HG02884 (cell line): Measurements from ENCODE around the gene CNOT3.
"Not testable (repeated sequence)": the region's sequence is repeated elsewhere in the genome, so short reads cannot be mapped to it uniquely, and the experiment has no call there.

Experiments
- ATAC-seq: cut with Tn5 transposase; IDR thresholded peaks from one replicate; pipeline ENCODE4 v1.9.1; 2021; ENCODE audit warnings: mild to moderate bottlenecking, moderate library complexity; ENCODE audit not compliant: unreplicated experiment

Gene CNOT3

DNA sequence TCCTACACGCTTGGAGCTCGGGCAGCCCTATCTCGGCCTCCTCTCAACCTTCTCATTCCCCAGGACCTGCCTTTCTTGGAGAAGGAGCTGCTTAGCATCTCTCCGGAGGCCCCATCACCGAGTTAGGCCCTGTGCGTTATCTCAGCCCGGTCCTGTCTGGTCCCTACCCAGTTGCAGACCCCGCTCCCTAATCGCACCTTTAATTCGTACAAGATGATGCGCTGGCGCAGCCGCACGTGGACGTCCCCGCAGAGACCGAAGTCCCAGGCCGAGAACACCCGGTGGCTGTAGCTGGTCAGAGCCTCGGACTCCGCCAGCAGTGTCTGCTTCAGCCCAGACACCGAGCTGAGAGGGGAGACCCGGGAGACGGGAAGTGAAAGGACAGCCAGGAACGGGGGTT, 27.7 kb downstream of the CNOT3 start:
- ATAC-seq: no peak

DNA sequence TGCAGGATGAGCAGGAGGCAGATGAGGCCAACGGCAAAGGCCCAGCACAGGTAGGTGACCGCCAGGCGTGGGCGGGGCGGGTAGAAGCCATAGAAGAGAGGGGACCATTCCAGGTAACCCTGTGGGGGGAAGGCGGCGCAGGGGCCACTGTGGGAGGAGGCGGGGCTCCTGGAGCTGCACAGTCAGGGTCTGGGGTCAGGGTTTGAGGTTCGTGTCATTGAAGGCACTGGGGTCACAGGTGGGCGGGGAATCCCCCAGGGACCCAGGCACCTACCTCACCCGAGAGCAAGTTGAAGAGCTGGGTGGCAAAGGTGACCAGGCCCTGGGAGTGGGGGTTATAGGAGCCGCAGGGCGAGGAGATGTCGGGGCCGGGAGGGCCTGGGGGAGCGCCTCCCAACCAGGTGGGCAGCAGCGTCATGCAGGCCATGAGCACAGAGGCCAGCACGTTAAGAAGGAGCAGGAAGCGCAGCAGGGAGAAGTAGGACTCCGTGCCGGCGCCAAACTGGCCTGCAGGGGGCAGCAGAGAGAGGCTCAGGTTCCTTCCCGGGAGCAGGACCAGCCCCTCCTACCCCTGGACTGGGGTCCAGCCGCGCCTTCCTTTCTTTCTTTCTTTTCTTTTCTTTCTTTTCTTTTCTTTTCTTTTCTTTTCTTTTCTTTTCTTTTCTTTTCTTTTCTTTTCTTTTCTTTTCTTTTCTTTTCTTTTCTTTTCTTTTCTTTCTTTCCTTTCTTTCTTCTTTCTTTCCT, 30.8 kb downstream of the CNOT3 start:
- no peak for ATAC-seq

DNA sequence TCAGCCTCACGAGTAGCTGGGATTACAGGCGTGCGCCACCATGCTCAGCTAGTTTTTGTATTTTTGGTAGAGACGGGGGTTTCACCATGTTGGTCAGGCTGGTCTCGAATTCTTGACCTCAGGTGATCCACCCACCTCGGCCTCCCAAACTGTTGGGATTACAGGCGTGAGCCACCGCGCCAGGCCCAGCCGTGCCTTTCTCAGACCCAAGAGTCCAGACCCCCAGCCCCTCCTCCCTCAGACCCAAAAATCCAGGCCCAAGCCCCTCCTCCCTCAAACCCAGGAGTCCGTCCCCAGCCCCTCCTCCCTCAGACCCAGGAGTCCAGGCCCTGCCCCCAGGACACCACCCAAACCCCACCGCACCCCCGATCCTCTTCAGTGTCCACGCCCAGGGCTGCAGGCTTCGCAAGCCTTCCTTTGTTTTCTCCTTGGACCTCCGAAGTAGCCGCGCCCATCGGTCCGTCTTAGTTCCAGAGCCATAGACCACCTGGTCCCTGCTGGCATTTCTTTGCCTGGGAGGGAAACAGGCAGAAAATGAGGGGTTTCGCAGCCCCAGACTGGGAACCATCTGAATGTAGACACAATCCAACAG, 31.7 kb downstream of the CNOT3 start:
- no peak for ATAC-seq

DNA sequence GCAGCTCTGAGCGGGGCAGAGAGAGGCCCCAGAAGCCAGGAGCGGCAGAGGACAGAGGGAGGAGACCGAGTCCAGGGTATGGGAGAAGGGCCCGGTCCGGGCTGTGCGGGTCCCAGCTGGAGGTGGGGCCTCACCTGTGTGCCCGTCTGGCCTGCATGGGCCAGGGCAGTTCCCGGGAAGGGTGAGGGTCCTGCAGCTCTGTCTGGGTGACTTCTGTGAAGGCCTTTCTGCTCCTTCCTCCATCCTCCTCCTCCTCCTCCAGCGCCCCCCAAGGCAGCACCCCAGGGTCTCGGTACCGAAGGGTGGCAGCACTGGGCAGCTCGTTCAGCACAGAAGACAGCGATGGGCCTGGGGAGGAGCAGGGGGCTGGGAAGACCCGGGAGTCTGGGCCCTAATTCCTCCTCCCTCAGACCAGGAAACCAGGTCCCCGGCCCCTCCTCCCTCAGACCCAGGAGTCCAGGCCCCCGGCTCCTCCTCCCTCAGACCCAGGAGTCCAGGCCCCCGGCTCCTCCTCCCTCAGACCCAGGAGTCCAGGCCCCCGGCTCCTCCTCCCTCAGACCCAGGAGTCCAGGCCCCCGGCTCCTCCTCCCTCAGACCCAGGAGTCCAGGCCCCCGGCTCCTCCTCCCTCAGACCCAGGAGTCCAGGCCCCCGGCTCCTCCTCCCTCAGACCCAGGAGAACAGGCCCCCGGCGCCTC, 34.3 kb downstream of the CNOT3 start:
- ATAC-seq: not testable (repeated sequence)

DNA sequence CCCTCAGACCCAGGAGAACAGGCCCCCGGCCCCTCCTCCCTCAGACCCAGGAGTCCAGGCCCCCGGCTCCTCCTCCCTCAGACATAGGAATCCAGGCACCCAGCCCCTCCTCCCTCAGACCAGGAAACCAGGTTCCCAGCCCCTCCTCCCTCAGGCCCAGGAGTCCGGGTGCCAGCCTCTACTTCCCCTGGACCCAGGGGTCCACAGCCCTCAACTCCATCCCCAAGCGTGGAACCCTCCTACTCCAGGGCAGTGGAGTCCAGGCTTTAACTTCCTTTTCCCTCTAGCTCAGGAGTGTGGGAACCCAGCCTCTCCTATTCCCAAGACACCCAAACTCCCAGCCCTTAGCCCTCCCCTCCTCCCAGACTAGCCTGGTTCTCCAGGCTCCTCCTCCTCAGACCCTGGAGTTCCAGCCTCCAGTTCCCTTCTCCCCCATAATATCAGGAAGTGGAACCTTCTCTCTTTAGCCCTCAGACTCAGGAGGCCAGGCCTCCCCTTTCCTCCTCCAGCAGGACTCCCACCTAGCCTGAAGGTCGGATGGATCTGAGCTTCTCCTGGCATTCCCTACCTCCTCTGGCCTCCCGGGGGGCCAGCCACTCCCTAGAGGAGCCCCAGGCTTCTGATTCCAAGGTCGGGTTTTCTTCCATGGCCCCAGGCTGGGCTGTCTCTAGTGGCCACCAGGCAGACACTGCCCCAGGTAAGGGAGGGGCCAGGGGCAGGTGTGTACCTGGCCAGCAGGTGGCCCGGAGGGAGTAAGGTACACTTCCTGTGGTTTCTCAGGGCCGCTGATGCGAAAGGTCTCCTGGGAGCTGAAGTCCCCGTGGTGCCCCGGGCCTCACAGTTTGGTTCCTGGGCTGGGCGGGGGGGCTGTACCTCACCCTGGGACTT, 35.2 kb downstream of the CNOT3 start, which contains the start of gene TMC4:
Gene TMC4 (minus strand): TSS at position 690 of the 888 bp plus-strand sequence. CDS start 43 bp downstream, at position 647.
- no peak for ATAC-seq

- ATAC-seq: no peak
Measured at GRCh38 chr19:54173359-54173699, 35.8 kb downstream of the CNOT3 start.

- no peak for ATAC-seq
Measured at GRCh38 chr19:54173951-54174834, 36.6 kb downstream of the CNOT3 start.

DNA sequence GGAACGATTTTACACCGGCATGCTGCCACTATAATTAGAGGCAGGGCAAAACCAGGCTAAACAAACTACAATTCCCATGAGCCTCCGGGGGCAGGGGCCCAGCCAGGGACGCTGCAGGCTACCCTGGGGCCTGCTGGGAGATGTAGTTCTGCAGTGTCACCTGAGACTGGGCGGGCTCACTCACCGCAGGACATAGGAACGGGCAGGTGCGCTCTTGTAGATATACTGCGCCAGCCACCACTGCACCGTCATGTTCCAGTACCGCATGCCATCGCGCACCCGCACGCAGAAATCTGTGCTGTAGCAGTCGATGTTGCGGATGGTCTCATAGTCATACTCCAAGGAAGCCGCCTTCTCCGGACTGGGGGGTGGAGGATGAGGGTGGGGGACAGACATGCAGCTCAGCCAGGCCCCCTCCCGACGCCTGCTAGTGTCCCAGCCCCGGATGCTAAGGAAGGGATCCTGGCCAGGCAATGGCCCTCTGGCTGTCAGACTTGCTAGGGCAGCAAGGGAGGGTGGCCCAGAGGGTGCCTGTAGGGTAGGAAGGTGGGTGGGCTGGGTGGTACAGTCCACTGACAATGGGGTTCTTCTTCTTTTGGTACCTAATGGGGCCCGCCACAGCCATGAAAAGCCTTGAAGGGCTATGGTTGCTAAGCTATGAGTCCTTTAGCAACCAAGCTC, 41.2 kb downstream of the CNOT3 start:
- ATAC-seq: no peak

DNA sequence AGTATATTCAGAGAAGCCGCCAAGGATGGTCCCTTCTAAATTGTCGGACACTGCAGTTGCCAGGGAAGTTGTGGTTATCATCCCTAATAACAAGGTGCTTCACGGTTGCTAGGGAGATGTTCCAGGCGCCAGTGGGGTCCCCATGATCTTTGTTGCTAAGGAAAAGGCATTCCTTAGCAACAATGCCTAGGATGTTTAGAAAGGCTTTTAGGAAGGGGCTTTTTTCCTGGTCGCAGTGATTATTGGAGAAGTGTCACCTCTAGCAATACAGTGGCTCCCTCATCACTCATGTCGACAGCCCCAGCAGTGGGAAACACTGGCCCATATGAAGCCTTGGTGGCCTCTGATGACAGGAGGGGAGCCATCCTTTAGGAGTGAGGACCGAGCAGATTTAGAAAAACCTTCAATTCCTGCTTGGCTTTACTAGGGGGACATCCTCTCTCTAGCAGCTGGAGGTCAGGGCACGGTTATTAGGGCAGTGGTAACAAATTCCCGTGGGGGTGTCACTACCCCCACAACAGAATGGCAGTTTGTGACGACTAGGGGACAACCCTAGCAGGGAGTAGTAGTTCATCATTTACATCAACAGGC, 41.8 kb downstream of the CNOT3 start:
- no peak for ATAC-seq

DNA sequence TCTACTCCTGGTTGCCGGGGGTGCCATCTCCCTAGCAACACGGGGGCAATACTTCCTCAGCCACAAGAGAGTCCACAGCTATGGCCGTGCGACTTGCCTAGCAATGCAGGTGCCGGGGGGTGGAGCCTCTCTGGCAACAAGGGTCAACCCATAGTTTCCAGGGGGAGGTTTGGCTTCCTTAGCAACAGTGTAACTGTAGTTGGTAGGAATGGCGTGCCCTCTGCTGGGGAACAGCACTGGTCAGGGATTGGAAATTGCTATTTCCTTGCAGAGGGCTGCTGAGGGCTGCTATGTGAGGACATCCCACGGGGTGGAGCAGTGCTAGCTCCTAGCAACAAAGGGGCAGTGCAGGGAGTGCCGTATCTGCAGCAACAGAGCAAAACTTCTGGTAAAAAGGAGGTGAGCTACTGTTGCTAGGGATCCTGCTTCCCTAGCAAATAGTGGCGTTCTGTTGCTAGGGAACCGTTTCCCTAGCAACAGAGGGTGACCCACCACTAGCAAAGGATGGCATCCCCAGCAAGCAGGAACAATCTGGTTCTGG, 42.4 kb downstream of the CNOT3 start:
- ATAC-seq: no peak

DNA sequence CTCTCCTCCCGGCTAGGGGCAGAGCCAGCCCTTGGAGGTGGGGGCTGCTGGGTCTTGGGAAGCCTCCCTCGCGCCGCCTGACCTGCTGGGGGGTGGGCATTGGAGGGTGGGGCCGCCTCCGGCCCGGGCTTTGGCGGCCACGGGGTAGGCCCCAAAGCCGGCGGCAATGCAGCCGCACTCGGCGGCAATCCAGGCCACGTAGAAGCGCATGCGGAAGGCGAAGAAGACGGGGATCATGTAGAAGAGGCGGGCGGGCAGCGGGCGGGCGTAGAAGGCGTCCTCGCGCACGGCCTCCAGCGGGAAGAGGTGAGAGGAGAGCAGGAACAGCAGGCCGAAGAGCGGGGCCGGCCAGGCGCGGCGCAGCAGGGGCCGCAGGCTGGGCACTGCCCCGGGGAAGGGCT, 43.1 kb downstream of the CNOT3 start:
- no peak for ATAC-seq

DNA sequence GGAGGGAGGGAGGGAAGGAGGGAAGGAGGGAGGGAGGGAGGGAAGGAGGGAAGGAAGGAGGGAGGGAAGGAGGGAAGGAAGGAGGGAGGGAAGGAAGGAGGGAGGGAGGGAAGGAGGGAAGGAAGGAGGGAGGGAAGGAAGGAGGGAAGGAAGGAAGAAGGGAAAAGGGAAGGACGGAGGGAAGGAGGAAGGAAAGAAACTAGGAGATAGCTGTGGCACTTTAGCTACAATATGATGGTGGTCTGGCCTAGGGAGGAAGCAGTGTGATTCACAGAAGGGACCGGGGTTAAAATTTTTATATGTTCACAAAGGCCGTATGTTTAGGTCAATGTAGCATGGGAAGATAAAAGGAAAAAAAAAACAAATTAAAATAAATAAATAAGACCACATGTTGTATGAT, 44.3 kb downstream of the CNOT3 start:
- ATAC-seq: not testable (repeated sequence)

DNA sequence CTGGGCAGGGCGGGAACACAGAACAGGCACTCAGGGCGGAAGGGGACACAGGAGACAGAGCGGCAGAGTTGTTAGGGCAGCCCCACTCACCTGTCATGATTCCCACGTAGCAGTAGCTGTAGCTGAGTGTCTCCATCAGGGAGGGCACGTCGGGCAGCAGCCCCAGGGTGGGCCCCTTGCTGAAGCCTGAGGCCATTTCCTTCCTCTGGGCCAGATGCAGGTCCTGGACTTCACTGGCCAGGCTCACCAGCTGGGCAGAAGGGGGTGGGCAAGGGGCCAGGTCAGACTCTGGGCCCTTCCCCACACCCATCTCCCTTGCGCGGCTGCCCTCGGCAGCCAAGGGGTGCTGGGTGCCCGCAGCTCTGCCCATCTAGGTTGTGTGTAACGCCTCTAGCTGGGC, 45.9 kb downstream of the CNOT3 start:
- no peak for ATAC-seq

- ATAC-seq: no peak
Measured at GRCh38 chr19:54186351-54186750, 48.8 kb downstream of the CNOT3 start.

DNA sequence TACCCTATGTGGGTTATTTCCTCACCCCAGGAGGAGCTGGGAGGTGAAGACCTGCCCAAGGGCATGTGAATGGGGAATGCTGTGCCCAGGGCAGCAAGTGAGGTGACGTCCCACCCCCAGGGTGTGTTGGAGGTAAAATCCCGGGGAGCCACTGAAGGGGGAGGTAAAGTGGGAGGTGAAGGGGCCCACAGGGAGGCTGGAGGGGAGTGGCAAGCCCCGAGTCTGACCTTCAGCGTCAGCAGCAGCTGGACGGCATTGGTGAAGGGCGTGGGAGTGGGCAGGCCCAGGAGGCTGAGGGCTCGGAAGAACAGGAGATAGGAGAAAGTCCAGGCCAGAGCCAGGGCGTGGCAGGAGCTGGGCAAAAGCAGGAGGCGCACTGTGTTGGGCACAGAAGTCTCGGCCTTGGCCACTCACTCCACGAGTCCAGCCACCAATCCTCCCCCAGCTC, 49.4 kb downstream of the CNOT3 start:
- ATAC-seq: no peak

GRCh38 chr19:54188215-54188871, 50.8 kb downstream of the CNOT3 start:
- ATAC-seq: no peak

- peak; percentile 14 for ATAC-seq
Measured at GRCh38 chr19:54189145-54189734, 51.7 kb downstream of the CNOT3 start, which contains the start of gene MBOAT7. Gene MBOAT7 (minus strand): TSS chr19:54189580. CDS start chr19:54188508, 1,072 bp downstream.
